GM18511 (cell line): ENCODE results near the gene TMEM140.
A peak's percentile ranks its signal among the peaks of the same experiment; 100 is the strongest.

Source experiments
- ATAC-seq: cut with Tn5 transposase; IDR thresholded peaks from one replicate; pipeline ENCODE4 v1.9.1; 2021; ENCODE audit warnings: mild to moderate bottlenecking, moderate library complexity; ENCODE audit not compliant: unreplicated experiment

TMEM140 gene

DNA sequence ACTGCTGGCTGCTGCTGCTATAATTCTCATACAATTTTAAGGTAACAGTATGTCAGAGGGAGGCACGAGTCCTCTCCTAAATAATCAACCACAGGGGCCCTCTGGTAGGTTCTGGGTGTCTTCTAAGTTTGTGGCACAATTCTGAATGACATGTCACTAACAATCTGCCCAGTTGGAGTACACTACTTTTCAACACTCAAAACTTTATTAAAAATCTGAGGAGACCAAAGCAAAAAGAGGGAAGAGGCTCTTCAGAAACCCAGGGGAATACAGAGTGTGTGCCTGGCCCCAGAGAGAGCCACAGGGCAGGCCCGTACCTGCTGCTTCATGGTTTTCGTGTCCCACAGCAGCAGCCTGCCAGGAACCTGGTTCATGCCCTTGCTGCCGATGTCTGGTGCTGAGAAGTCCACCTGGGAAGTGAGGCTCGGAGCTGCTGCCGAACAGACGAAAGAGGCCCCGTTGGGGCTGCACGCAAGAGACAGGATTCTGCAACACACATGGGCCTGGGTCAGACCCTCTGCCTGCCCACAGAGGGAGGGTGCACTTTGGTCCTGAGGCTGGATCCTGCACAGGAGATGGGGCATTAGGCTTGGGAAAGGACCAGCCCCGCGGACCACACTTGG lies 45.2 kb downstream of the TMEM140 start:
- ATAC-seq: no peak

DNA sequence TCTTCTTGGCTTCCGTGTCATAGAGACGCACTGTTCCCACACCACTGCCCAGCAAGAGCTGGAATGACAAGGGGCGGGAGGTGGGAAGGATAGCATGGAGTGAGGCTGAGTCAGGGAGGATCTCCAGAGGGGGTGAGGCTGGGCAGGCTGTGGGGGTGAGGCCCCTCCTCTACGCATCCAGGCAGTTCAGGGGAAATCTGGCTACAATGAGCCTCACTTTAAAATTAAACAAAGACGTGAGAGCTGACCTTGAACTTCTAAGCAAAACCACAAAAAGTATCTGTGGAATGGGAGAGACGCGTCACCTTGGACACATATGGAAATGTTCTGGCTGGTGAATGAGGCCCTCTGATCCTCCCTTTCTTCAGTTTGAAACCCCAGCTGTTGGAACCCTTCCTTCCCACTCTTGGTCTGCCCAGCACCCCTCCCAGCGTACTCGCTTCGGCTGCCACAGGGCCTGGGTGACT lies 45.8 kb downstream of the TMEM140 start:
- no peak for ATAC-seq

GRCh38 chr7:135194494-135195095 lies 46.7 kb downstream of the TMEM140 start:
- ATAC-seq: no peak

- ATAC-seq: no peak
These were observed 47.3 kb downstream of the TMEM140 start for GRCh38 chr7:135195156-135195555.

GRCh38 chr7:135195968-135196629 lies 48.2 kb downstream of the TMEM140 start:
- no peak for ATAC-seq

DNA sequence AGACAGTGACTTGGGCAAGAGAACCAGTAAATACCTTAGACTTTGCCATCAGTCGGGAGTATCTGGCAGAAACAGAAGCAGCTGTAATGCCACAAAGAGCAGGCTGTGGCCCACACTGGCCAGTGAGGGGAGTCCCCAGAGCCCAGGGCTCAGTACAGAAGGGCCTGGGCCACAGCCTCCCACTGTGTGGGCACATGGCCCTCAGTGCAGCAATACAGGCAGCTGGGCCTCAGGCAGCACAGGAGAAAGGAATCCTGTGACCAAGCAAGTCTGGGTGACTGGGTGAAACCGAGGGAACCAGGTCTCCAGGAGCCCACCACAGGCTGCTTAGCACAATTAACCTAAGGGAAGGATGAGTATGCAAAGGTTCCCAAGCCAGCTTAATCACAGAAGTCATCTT lies 49.5 kb downstream of the TMEM140 start:
- no peak for ATAC-seq

DNA sequence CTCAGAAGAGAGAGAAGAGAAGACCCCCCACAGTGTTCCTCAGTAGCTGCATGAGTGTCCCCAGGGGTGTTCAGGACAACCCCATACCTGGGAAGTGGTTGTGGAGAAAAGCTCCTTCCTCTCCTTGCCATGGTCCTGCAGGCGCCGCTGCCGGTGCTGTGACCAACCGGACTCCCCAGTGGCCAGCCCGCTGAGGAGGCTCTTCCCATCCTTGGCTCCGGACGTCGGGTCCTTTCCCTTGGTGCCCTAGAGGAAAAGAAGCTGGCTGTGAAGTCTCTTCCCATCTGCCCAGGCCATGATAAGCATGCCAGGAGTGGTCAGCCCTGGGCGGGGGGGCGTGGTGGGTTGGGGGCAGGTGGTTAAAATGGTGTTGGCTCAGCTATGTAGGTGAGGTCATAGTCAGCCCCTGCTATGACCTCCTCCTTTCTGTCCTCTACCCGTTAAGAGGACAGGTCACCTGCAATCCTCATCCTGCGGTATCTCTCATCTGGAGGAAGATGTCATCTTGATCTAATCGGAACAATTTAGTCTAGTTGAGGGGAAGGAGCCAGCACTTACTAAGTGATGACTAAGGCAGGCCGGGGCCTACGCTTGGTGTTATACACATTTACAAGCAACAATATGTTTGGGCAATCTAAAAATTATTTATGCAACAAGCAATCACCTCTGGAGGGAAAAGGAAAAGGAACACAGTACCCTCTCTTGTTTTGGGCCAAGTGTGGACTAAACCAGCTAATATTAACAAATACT lies 50.2 kb downstream of the TMEM140 start:
- no peak for ATAC-seq

- no peak for ATAC-seq
These were observed 51.6 kb downstream of the TMEM140 start for GRCh38 chr7:135199439-135199838.

GRCh38 chr7:135200821-135201331 lies 53.0 kb downstream of the TMEM140 start:
- no peak for ATAC-seq

- ATAC-seq: no peak
These were observed 53.5 kb downstream of the TMEM140 start for GRCh38 chr7:135201350-135201749.

DNA sequence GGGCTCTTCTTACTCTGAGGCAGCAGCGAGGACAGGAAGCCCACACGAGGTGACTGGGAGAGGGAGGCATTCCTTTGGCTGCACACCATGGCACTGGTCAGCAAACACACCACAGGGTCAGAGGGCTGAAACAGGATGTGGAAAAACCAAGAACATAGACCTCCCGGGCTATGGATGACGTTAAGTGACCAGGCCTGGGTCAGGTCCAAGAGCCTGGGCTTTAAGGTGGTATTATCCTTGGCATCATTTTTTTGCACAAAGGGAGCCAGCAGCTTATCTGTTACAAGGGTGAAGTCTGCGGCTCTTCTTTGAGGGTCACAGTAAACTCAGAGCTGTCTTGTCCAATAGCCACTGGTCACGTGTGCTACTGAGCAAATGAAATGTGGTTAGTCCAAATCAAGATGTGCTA lies 56.5 kb downstream of the TMEM140 start:
- ATAC-seq: no peak

DNA sequence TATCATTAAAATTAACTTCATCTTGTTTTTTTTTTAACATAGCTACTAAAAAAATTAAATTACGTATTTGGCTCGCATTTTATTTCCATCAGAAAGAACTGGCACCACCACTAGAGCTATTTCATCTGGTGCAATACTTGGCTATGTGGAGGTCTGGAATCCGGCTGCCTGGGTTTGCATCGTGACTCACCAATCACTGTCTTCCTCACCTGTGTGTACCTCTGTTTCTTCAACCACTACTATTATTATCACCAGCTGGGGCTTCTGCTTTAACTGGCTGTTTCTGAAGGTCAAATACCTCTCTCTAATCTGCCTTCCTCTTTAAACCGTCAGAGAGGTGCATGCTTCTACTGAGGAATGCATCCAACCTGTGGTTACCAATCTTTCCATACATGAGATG lies 57.0 kb downstream of the TMEM140 start:
- no peak for ATAC-seq

DNA sequence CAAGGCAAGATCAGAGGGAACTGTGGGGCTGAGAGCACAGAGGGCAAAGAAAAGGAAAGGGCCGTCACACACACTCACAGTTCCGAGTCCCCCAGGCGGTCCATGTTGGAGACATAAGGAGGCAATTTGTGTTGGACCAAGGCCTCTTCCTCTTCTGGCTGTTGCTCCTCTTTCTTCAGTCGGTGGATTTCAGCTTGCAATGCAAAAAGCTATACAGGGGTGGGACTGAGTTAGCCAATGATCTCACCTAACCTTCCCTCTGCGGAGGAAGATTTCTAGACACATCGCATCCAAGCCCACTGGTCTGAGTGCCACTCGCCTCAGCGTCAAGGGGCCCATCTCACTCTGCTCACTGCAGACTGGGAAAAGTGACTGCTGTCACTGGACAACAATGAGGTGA lies 58.0 kb downstream of the TMEM140 start:
- ATAC-seq: no peak

DNA sequence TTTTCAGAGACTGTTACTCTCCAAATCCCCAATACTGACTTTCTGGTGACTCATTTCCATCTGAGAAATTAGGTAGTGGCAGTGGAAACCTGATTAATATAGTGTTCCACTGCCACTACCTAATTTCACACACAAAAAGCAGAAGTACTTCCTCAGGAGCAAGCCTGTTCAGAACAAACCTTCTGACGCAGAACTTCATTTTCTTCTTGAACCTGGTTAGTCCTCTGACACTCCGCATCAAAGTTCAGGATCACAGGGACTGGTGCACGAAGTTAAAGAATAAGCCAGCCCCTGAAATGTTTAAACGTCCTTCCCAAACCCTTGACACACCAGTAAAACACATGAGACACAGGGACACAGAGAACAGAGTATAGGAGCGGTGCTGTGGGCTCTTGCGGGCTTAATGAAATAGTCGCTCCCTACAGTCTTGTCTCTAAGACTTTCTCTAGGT lies 59.1 kb downstream of the TMEM140 start:
- ATAC-seq: peak; percentile 39

DNA sequence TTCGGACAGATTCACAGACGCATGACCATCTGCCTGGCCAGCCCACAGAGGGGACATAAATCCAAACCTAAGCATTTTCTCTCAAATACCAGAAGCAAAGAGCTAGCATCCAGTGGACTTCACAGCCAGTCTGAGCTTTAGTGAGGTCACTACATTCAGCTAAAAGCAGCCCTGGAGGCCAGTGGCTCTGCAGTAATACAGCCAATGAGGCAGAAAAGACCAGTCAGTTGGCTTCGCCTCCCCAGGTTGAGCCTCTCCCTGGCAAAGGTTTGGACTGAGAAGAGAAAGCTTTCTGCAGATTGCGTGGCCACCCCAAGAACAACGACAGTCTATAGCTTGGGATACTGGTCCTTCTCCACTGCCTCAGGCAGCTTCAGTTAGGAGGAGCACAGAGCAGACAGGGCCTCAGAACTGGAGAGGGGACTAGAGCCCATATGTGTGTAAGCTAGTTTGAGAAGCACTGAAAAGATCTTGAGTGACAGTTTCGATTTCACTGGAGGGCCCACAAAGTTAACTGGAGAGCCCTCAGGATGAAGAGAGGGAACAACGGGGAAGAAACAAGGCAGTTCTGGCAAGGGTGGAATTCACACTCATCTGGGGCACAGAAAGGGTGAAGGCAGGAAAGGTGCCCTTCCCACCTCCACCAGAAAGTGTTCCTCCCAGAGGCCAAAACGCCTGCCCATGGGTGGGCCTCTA lies 59.7 kb downstream of the TMEM140 start:
- ATAC-seq: peak; percentile 22

GRCh38 chr7:135208102-135208793 lies 60.4 kb downstream of the TMEM140 start:
- no peak for ATAC-seq

GRCh38 chr7:135209225-135209834 lies 61.5 kb downstream of the TMEM140 start:
- no peak for ATAC-seq

GRCh38 chr7:135210888-135211178 lies 63.0 kb downstream of the TMEM140 start:
- peak; percentile 5 for ATAC-seq

DNA sequence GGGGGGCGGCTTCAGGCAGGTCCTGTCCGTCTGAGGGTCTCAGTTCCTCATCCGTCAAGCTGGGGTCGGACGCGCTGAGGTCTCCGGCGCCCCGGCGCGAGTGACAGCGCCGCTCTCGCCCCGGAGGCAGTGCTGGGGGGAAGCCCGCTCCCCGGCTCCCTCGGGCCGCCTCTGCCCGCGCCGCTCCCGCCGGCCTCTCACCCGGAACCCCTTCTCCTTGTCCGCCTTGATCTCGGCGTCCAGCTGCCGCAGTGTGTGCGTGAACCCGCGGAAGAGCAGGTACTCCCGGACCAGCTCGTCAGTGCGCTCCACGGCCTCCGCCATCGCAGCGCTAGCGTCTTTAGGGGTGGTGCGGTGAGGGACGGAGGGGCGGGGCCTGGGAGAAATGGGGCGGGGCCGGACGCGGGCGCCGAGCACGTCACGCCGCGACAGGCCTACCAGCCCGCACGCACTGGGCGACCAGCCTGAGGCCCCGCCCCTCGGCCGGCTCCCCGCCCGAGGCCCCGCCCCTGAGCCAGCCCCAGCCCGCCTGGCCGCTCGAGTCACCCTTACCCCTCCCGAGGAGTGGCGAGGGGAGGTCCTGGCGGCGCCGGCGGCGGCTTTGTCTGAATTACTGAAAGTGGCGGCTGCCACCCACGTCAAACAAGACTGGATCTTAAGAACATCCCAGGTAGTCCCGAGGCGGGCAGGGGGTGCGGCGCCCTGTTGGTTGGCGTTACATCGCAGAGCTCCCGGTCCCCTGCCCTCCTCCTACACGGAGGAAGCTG lies 63.5 kb downstream of the TMEM140 start, which contains the start of gene WDR91:
TSS of gene WDR91 (minus strand) at position 348 of the 767 bp plus-strand sequence. CDS start at position 324, 24 bp downstream.
- ATAC-seq: peak; percentile 78
